Right lobe of liver (tissue), 6 donors: ENCODE results near the gene ANO2. TPM values are rescaled to one million over a fixed set of nuclear protein-coding genes. Genes with fewer than 3 reads are reported as not detected.
"Not testable (repeated sequence)": the region's sequence is repeated elsewhere in the genome, so short reads cannot be mapped to it uniquely, and the experiment has no call there.

Experiments
- ATAC-seq, 4 donors: fragments of 200-7000 bp; cut with Tn5 transposase; one replicate each; pipeline ENCODE4 v1.9.1; 2020; ENCODE audit warnings: mild to moderate bottlenecking in 4 of 4, moderate library complexity in 4 of 4
- DNase-seq, 3 donors: peaks; one replicate each; pipeline ENCODE4 v3.0.0-alpha.2; 2020
- H3K27ac ChIP-seq, 3 donors: fragments of 200-600 bp; one replicate each; pipeline ENCODE4 v1.8.0; 2022
- H3K27me3 ChIP-seq, 2 donors: fragments of 200-600 bp; one replicate each; pipeline ENCODE4 v1.8.0; 2022
- H3K36me3 ChIP-seq, 4 donors: fragments of 200-600 bp; sonication (generic) in 1 of 4; one replicate each; pipeline versions ENCODE4 v1.5.1 to v1.8.0; 2017 to 2022; ENCODE audit warnings: control low read depth in 1 of 4
- H3K4me1 ChIP-seq, 4 donors: fragments of 200-600 bp; sonication (generic) in 1 of 4; one replicate each; pipeline versions ENCODE4 v1.5.1 to v1.8.0; 2017 to 2022; ENCODE audit warnings: control low read depth in 1 of 4
- H3K4me3 ChIP-seq, 3 donors: fragments of 200-600 bp; one replicate each; pipeline ENCODE4 v1.8.0; 2022
- H3K9me3 ChIP-seq, 4 donors: fragments of 200-600 bp; sonication (generic) in 1 of 4; one replicate each; pipeline versions ENCODE4 v1.5.1 to v1.8.0; 2017 to 2022; ENCODE audit warnings: control low read depth in 1 of 4
- POLR2A ChIP-seq: fragments of 450-650 bp; IDR thresholded peaks from one replicate; pipeline ENCODE4 v1.6.1; 2017; ENCODE audit warnings: antibody characterized with exemption, mild to moderate bottlenecking
- WGBS: methylation state at CpG from one replicate; pipeline ENCODE4 v1.1.6; 2018; ENCODE audit warnings: low coverage, low lambda C conversion rate; ENCODE audit not compliant: insufficient coverage; ENCODE audit errors: missing lambda C conversion rate; 5-methylcytosine and 5-hydroxymethylcytosine counted together
- intact Hi-C, 2 donors: fragments of 100-400 bp; cut with DNase I; formaldehyde crosslinking; loops; one replicate each; pipeline versions ENCODE4 v1.11.2 to v1.14.1; 2022
- total RNA-seq, 6 experiments: library from RNA; depleted of rRNA in 2 of 6; stranded (reverse); fragments of >200 nt in 2 of 6; fragmentation: NEBNext Ultra II Directional in 3 of 6; extraction: Animal tissue kit (Norgen Biotek cat#: 25700) in 3 of 6; gene quantifications; one replicate each; pipeline versions ENCODE4 v1.1.0 to v1.2.4, GENCODE V29; 2016 to 2023
- TF ChIP-seq, protein P1 (sequence below), 4 donors: fragments of 200-600 bp in 3 of 4; fragments of 450-650 bp in 1 of 4; IDR thresholded peaks; one replicate each; pipeline versions ENCODE4 v1.5.1 to v1.8.0; 2016 to 2022; ENCODE audit warnings: antibody characterized with exemption in 4 of 4, mild to moderate bottlenecking in 2 of 4
- donor health status: DM: no; HTN: yes; CAD: no.
- donor health status: DM: no; HTN: no; CAD: no.
- donor health status: DM: no; HTN: no; CAD: no.
- donor health status: DM: no; HTN: yes; CAD: no.
- donor health status: DM: no; HTN: yes; CAD: no.

Gene ANO2
- total RNA-seq, 6 experiments from 2014 or later, result 0.06 to 0.89 (median 0.32) TPM; not detected in 1

DNA sequence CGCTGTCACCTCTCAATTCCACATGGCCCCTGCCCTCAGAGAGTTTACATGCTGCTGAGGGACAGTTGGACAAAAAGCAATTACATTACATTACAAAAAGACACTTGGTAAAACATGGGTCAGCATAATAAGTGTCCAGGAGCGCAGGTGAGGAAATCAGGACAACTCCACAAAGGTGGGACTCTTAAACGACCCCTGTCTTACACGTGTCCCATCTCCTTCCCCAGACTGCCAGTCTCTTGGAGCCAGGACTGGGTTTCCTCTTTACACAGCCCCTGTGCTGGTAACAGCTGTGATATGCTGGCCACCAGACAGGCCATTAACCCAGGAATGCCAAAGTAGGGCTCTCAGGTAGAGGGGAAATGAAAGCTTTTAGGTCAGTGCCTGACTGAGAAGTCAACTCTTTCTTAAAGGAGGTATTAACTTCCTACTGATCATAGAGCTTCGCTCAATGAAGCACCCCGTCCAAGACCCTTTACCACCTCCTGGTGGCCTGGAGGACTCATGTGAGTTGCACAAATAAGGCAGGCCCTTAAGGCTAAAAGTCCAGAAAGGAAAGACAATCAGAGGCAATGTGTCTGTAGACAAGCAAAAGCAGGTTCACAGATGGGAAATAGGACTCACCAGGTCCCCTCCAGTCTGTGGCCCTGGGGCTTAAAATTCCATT is 55.5 kb downstream of the ANO2 start:
- no peaks in the 10 kb centered on the region for H3K4me1 ChIP-seq
- H3K36me3 ChIP-seq, result no peaks in the 10 kb centered on the region
- TF ChIP-seq POLR2A, result no peak
- TF ChIP-seq, protein P1, sequence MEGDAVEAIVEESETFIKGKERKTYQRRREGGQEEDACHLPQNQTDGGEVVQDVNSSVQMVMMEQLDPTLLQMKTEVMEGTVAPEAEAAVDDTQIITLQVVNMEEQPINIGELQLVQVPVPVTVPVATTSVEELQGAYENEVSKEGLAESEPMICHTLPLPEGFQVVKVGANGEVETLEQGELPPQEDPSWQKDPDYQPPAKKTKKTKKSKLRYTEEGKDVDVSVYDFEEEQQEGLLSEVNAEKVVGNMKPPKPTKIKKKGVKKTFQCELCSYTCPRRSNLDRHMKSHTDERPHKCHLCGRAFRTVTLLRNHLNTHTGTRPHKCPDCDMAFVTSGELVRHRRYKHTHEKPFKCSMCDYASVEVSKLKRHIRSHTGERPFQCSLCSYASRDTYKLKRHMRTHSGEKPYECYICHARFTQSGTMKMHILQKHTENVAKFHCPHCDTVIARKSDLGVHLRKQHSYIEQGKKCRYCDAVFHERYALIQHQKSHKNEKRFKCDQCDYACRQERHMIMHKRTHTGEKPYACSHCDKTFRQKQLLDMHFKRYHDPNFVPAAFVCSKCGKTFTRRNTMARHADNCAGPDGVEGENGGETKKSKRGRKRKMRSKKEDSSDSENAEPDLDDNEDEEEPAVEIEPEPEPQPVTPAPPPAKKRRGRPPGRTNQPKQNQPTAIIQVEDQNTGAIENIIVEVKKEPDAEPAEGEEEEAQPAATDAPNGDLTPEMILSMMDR (IDR thresholded peaks at IDR 0.05), result no peak
- DNase-seq, result no peak
- WGBS, result 62% methylated on average over 4 of the region's 6 CpGs
- intact Hi-C loops, result no loop called here
- ATAC-seq, result no peak
- H3K4me3 ChIP-seq, result no peak overlapping the region
- no peak overlapping the region for H3K27ac ChIP-seq
- no peaks in the 10 kb centered on the region for H3K27me3 ChIP-seq
- H3K9me3 ChIP-seq, result no peaks in the 10 kb centered on the region

DNA sequence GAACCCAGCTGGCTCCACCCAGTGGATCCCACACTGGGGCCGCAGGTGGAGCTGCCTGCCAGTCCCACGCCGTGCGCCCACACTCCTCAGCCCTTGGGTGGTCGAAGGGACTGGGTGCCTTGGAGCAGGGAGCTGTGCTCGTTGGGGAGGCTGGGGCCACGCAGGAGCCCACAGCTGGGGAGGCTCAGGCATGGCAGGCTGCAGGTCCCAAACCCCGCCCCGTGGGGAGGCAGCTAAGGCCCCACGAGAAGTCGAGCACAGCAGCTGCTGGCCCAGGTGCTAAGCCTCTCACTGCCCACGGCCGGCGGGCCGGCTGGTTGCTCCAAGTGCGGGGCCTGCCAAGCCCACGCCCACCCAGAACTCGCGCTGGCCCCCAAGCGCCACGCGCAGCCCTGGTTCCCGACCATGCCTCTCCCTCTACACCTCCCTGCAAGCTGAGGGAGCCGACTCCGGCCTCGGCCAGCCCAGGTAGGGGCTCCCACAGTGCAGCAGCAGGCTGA is 56.2 kb downstream of the ANO2 start:
- intact Hi-C loops, result no loop called here
- WGBS, result 50% methylated on average over 2 of the region's 26 CpGs
- no peaks in the 10 kb centered on the region for H3K27me3 ChIP-seq
- H3K36me3 ChIP-seq, result no peaks in the 10 kb centered on the region
- H3K4me3 ChIP-seq, result no peak overlapping the region
- DNase-seq (no peak), ATAC-seq (no peak)
- no peaks in the 10 kb centered on the region for H3K9me3 ChIP-seq
- H3K27ac ChIP-seq, result no peak overlapping the region
- TF ChIP-seq POLR2A, result no peak
- TF ChIP-seq, protein P1 (IDR thresholded peaks at IDR 0.05), result no peak
- no peaks in the 10 kb centered on the region for H3K4me1 ChIP-seq

DNA sequence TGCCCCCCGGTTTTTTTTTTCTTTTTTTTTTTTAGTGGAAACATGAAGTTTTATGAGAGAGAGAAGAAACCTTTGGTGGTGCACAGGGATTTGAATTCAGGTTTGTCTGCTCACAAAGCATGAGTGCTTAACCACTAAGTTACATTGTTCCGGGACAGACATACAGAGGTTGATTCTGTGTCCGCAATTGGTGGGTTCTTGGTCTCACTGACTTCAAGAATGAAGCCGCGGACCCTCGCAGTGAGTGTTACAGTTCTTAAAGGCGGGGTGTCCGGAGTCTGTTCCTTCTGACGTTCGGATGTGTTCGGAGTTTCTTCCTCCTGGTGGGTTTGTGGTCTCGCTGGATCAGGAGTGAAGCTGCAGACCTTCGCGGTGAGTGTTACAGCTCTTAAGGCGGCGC is 57.2 kb downstream of the ANO2 start:
- H3K36me3 ChIP-seq, DNase-seq, H3K9me3 ChIP-seq, intact Hi-C loops, ATAC-seq, H3K27ac ChIP-seq, H3K4me3 ChIP-seq, H3K27me3 ChIP-seq, H3K4me1 ChIP-seq: not testable (repeated sequence)
- WGBS, result 40% methylated on average over 8 of the region's 16 CpGs

DNA sequence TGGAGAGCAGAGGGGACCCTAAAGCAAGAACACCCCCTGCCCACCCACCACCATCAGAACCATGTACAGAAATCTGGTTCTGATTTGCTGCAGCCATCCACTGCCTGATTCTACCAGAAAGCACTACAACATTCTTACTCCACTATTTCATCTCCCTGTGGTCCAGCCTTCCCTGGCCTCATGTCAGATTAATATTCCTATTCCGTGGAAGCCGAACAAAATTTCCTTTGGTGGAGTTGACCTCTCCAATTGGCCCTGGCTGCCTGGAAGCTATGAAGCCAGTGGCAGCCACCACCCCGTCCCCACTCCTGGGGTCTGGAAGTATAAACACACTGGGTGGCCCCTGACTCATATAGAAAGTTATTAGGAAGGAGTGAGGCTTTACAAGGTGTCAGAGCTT is 60.2 kb downstream of the ANO2 start:
- no peak overlapping the region for H3K27ac ChIP-seq
- no peaks in the 10 kb centered on the region for H3K36me3 ChIP-seq
- intact Hi-C loops, result no loop called here
- WGBS, result 43% methylated on average over 3 of the region's 3 CpGs
- TF ChIP-seq, protein P1 (IDR thresholded peaks at IDR 0.05), result no peak
- no peak for TF ChIP-seq POLR2A
- no peaks in the 10 kb centered on the region for H3K4me1 ChIP-seq
- H3K9me3 ChIP-seq, result no peaks in the 10 kb centered on the region
- no peaks in the 10 kb centered on the region for H3K27me3 ChIP-seq
- no peak for DNase-seq
- ATAC-seq, result no peak
- no peak overlapping the region for H3K4me3 ChIP-seq

DNA sequence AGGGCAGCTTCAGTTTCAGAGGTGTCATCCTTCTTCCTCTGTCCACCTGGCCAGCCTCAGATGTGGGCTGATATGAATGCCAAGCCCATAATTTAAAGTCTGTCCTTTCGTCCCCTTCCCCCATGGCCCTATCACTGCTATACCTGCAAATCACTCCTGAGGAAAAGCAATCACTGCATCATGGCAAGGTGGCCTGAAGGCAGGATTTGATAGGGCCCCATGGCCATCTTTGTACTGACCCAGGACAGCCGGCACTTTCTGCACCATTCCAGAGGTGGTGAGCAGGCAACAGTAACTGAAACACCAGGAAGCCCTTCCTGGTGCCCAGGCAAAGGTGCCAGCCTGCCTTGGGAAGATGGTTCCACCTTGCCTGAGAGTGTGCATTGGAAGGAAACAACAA is 60.8 kb downstream of the ANO2 start:
- H3K27me3 ChIP-seq, result no peaks in the 10 kb centered on the region

More for the DNA sequence above, 60.8 kb downstream of the ANO2 start:
- no peak for TF ChIP-seq POLR2A
- TF ChIP-seq, protein P1 (IDR thresholded peaks at IDR 0.05), result no peak
- ATAC-seq (no peak), DNase-seq (no peak)
- Histone ChIP-seq H3K27ac (no peak overlapping the region), H3K9me3 (no peaks in the 10 kb centered on the region), H3K36me3 (no peaks in the 10 kb centered on the region), H3K4me3 (no peak overlapping the region), H3K4me1 (no peaks in the 10 kb centered on the region)
- intact Hi-C loops, result no loop called here
- WGBS, result 20% methylated on average over 1 of the region's 2 CpGs
